HL-60 (cell line): ENCODE results near the gene HES5.

ENCODE experiments used
- DNase-seq, 2 experiments: peaks; one replicate each; pipeline ENCODE4 v3.0.0-alpha.2; 2010 to 2020; ENCODE audit warnings: low read depth in 1 of 2, low spot score in 1 of 2
- H3K27ac ChIP-seq: fragments of 250-450 bp; sonication (Bioruptor Pico); replicated peaks from 2 replicates; pipeline ENCODE4 v1.5.1; 2020; ENCODE audit warnings: mild to moderate bottlenecking, moderate library complexity
- H3K27me3 ChIP-seq: fragments of 250-450 bp; sonication (Bioruptor Pico); 2 replicates; pipeline ENCODE4 v1.5.1; 2021; ENCODE audit warnings: mild to moderate bottlenecking, moderate library complexity; ENCODE audit not compliant: insufficient read depth, poor library complexity, severe bottlenecking
- H3K4me3 ChIP-seq: replicated peaks from 2 replicates; pipeline ENCODE4 v1.5.1; 2011; ENCODE audit warnings: mild to moderate bottlenecking, control low read depth, low read length; ENCODE audit not compliant: insufficient read depth
- CTCF ChIP-seq: IDR thresholded peaks from one replicate; pipeline ENCODE4 v1.5.1; 2011; ENCODE audit warnings: low read length, control low read depth, inconsistent platforms; ENCODE audit not compliant: insufficient read depth
- GABPA ChIP-seq: IDR thresholded peaks from 2 replicates; pipeline ENCODE4 v1.6.1; 2012; ENCODE audit warnings: low read depth
- POLR2AphosphoS5 ChIP-seq: IDR thresholded peaks from 2 replicates; pipeline ENCODE4 v1.6.1; 2012; ENCODE audit warnings: low read depth
- REST ChIP-seq: IDR thresholded peaks from 2 replicates; pipeline ENCODE4 v1.6.1; 2012; ENCODE audit warnings: low read depth; ENCODE audit not compliant: insufficient replicate concordance
- SPI1 ChIP-seq: IDR thresholded peaks from 2 replicates; pipeline ENCODE4 v1.6.1; 2012; ENCODE audit warnings: low read depth, mild to moderate bottlenecking, borderline replicate concordance

Gene HES5

DNA sequence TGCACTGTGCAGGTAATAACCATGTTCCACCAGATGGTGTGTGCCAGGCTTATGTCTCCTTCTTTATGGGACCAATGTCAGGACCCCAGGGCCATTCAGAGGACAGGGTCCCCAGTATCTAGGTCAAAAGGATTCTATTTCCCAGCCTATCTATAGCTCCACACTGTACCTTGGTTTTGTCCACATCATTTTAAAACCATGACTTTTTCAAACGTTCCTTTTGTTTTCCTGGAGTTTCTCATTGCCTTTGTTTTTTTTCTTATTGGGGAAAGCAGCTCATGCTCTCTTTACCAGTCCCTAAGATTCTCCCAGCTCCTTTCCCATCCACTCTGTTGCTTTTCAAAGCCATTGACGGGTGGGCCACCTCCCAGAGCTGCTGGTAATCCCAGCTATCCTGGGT, 41.4 kb downstream of the HES5 start:
- Histone ChIP-seq H3K4me3 (no peak overlapping the region), H3K27me3 (peaks cover 6% of the 10 kb centered on the region), H3K27ac (no peak overlapping the region)
- TF ChIP-seq REST = no peak
- no peak for TF ChIP-seq GABPA
- TF ChIP-seq POLR2AphosphoS5 = no peak
- TF ChIP-seq CTCF = no peak
- no peak for TF ChIP-seq SPI1
- DNase-seq = no peak

DNA sequence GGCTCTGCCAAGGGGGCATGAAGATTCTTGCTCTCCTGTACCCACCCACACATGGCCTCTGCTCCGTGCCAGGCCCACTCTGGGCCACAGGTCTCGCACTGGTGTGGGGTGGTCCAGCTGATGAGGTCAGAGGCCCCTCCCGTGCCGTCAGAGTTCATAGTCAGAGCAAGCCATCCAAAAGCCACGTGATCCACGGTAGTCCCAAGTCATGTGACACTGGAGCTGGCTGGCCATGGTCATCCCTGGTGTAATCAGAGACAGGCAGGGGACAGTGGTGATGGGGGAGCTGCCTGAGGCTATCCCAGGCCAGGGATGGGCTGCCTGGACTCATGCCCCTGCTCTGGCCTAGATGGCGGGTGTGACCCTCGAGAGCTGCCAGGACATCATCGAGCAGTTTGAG, 43.5 kb downstream of the HES5 start:
- no peak for DNase-seq
- Histone ChIP-seq H3K27ac (no peak overlapping the region), H3K4me3 (no peak overlapping the region), H3K27me3 (no peaks in the 10 kb centered on the region)
- TF ChIP-seq GABPA (no peak), CTCF (no peak), REST (no peak), SPI1 (no peak), POLR2AphosphoS5 (no peak)

DNA sequence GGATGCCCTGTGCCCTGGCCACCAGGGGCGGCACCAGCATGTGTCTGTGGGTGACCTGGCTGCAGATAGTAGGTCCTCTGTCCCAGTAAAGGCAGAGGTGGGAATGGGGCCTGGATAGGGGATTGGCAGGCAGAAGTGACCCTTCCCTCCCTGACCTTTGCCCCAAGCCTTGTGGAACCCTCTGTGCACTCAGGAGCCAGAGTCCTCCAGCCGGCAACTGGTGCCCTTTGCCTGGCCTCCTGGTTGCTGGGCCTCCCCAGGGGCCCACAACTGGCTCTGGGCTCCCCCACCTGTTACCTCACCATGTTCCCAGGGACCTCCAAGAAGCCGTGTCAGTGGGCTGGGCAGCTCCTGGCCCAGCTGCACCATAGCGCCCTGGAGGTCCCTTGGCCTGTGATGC, 44.0 kb downstream of the HES5 start:
- no peak overlapping the region for H3K4me3 ChIP-seq
- no peaks in the 10 kb centered on the region for H3K27me3 ChIP-seq
- no peak for DNase-seq
- no peak for TF ChIP-seq REST
- TF ChIP-seq GABPA = no peak
- no peak for TF ChIP-seq POLR2AphosphoS5
- TF ChIP-seq SPI1 = no peak
- TF ChIP-seq CTCF = no peak
- no peak overlapping the region for H3K27ac ChIP-seq
